Gastroesophageal sphincter (tissue), 4 donors: ENCODE data around the gene C1orf35. TPM values are rescaled to one million over a fixed set of nuclear protein-coding genes. Genes with fewer than 3 reads are reported as not detected.

Experiments used
- ATAC-seq: fragments of 150-250 bp; one replicate; pipeline ENCODE4 v1.9.1; 2016; ENCODE audit warnings: mild to moderate bottlenecking, moderate library complexity
- H3K27ac ChIP-seq, 4 donors: fragments of 200-600 bp; sonication (generic) in 3 of 4; 1 replicate in 3 of 4; 2 replicates in 1 of 4; pipeline ENCODE4 v1.5.1; 2016 to 2019
- H3K27me3 ChIP-seq: fragments of 200-600 bp; sonication (generic); one replicate; pipeline ENCODE4 v1.5.1; 2019
- H3K36me3 ChIP-seq, 2 donors: fragments of 200-600 bp; sonication (generic); one replicate each; pipeline ENCODE4 v1.5.1; 2019; ENCODE audit warnings: control low read depth in 1 of 2
- H3K4me1 ChIP-seq, 3 donors: fragments of 200-600 bp; sonication (generic); 1 replicate in 2 of 3; 2 replicates in 1 of 3; pipeline ENCODE4 v1.5.1; 2016 to 2019; ENCODE audit warnings: control low read depth in 2 of 3
- H3K4me3 ChIP-seq, 2 donors: fragments of 200-600 bp; sonication (generic); one replicate each; pipeline ENCODE4 v1.5.1; 2019; ENCODE audit warnings: mild to moderate bottlenecking in 1 of 2, moderate library complexity in 1 of 2
- H3K9me3 ChIP-seq, 3 donors: fragments of 200-600 bp; sonication (generic); one replicate each; pipeline ENCODE4 v1.5.1; 2017 to 2019; ENCODE audit warnings: control low read depth in 2 of 3
- CTCF ChIP-seq, 4 experiments: fragments of 200-600 bp in 2 of 4; fragments of 450-650 bp in 2 of 4; sonication (generic) in 1 of 4; IDR thresholded peaks; one replicate each; pipeline ENCODE4 v1.5.1; 2017 to 2019; ENCODE audit warnings: antibody characterized with exemption in 4 of 4, mild to moderate bottlenecking in 2 of 4, moderate library complexity in 2 of 4
- EP300 ChIP-seq: sonication (generic); formaldehyde crosslinking; IDR thresholded peaks from one replicate; pipeline ENCODE4 v1.6.1; 2017; ENCODE audit warnings: antibody characterized with exemption, mild to moderate bottlenecking
- POLR2A ChIP-seq, 2 donors: fragments of 450-650 bp; IDR thresholded peaks; one replicate each; pipeline ENCODE4 v1.6.1; 2017; ENCODE audit warnings: antibody characterized with exemption in 2 of 2, mild to moderate bottlenecking in 2 of 2, moderate library complexity in 1 of 2
- POLR2AphosphoS5 ChIP-seq: sonication (generic); formaldehyde crosslinking; IDR thresholded peaks from one replicate; pipeline ENCODE4 v1.6.1; 2017; ENCODE audit warnings: antibody characterized with exemption
- WGBS, 2 donors: methylation state at CpG; one replicate each; pipeline ENCODE4 v1.1.5; 2018; ENCODE audit warnings: low coverage in 1 of 2; 5-methylcytosine and 5-hydroxymethylcytosine counted together
- total RNA-seq, 4 donors: library from RNA; depleted of rRNA; stranded (reverse); fragments of >200 nt; gene quantifications; one replicate each; pipeline ENCODE4 v1.1.0, GENCODE V29; 2016

Gene C1orf35
- total RNA-seq, 4 donors from 2014 or later, result 11.6 to 16.0 (median 14.6) TPM

- peak overlapping the region; percentile 55 to 93 for H3K4me3 ChIP-seq
- TF ChIP-seq EP300 (no peak), POLR2AphosphoS5 (no peak), CTCF (IDR thresholded peaks at IDR 0.05) (no peak), POLR2A (IDR thresholded peaks at IDR 0.05) (no peak)
- H3K9me3 ChIP-seq, result no peaks in the 10 kb centered on the region
- peaks cover 0 to 64% of the 10 kb centered on the region in 2 donors for H3K36me3 ChIP-seq
- peak overlapping the region; percentile 71 to 97 (median 94) for H3K27ac ChIP-seq
- ATAC-seq, result no peak
- H3K27me3 ChIP-seq, result no peaks in the 10 kb centered on the region
- WGBS, 2 donors, result 0% methylated on average over 1 of the region's 73 CpGs
- peaks cover 0 to 37% (median 15%) of the 10 kb centered on the region in 3 donors for H3K4me1 ChIP-seq
Observed at GRCh38 chr1:228101994-228102790, 933 bp downstream of the C1orf35 start.

GRCh38 chr1:228101614-228101993 is 1.5 kb downstream of the C1orf35 start:
- Histone ChIP-seq H3K4me1 (peaks cover 0 to 41% (median 15%) of the 10 kb centered on the region in 3 donors), H3K36me3 (peaks cover 0 to 64% of the 10 kb centered on the region in 2 donors)
- no peak for ATAC-seq

GRCh38 chr1:228100822-228101613 is 2.1 kb downstream of the C1orf35 start:
- TF ChIP-seq EP300 (no peak), POLR2AphosphoS5 (peak; percentile 6)
- Histone ChIP-seq H3K9me3 (no peaks in the 10 kb centered on the region), H3K4me3 (no peak overlapping the region), H3K36me3 (peaks cover 0 to 64% of the 10 kb centered on the region in 2 donors), H3K4me1 (peaks cover 0 to 47% (median 19%) of the 10 kb centered on the region in 3 donors), H3K27me3 (no peaks in the 10 kb centered on the region), H3K27ac (peak overlapping the region in 3 of 4 donors; percentile 24 to 95 (median 92))
- 73% methylated on average over 4 of the region's 12 CpGs; no CpG with 5 or more reads in 1 of the 2 donors for WGBS, 2 donors
- no peak for ATAC-seq

More at GRCh38 chr1:228101614-228101993, 1.5 kb downstream of the C1orf35 start:
- Histone ChIP-seq H3K9me3 (no peaks in the 10 kb centered on the region), H3K27ac (peak overlapping the region in 3 of 4 donors; percentile 92 to 97 (median 95)), H3K4me3 (peak overlapping the region in 1 of 2 donors; percentile 93), H3K27me3 (no peaks in the 10 kb centered on the region)
- TF ChIP-seq POLR2A (IDR thresholded peaks at IDR 0.05) (no peak), EP300 (no peak), POLR2AphosphoS5 (no peak), CTCF (IDR thresholded peaks at IDR 0.05) (no peak)
- 70 to 80% methylated on average over 3 to 5 of the region's 15 CpGs for WGBS, 2 donors

GRCh38 chr1:228099331-228099732 is 3.8 kb downstream of the C1orf35 start:
- H3K4me1 ChIP-seq, result peaks cover 0 to 56% (median 20%) of the 10 kb centered on the region in 3 donors
- no peaks in the 10 kb centered on the region for H3K27me3 ChIP-seq
- WGBS, 2 donors, result 20% methylated on average over 1 of the region's 4 CpGs; no CpG with 5 or more reads in 1 of the 2 donors
- ATAC-seq, result no peak
- H3K27ac ChIP-seq, result no peak overlapping the region
- no peak for TF ChIP-seq POLR2AphosphoS5
- TF ChIP-seq EP300, result no peak
- no peak for TF ChIP-seq CTCF (IDR thresholded peaks at IDR 0.05)
- TF ChIP-seq POLR2A (IDR thresholded peaks at IDR 0.05), result no peak
- H3K36me3 ChIP-seq, result peaks cover 0 to 64% of the 10 kb centered on the region in 2 donors
- no peak overlapping the region for H3K4me3 ChIP-seq
- peaks cover 0 to 10% (median 0%) of the 10 kb centered on the region in 3 donors for H3K9me3 ChIP-seq

- peaks cover 0 to 50% (median 15%) of the 10 kb centered on the region in 3 donors for H3K4me1 ChIP-seq
- 88 to 97% methylated on average over 5 to 11 of the region's 28 CpGs for WGBS, 2 donors
- peaks cover 0 to 71% of the 10 kb centered on the region in 2 donors for H3K36me3 ChIP-seq
Observed at GRCh38 chr1:228098323-228098931, 4.7 kb downstream of the C1orf35 start.

More at GRCh38 chr1:228098323-228098931, 4.7 kb downstream of the C1orf35 start:
- no peak for ATAC-seq
- TF ChIP-seq POLR2AphosphoS5 (no peak), CTCF (IDR thresholded peaks at IDR 0.05) (no peak), EP300 (no peak), POLR2A (IDR thresholded peaks at IDR 0.05) (no peak)
- Histone ChIP-seq H3K9me3 (peaks cover 0 to 15% (median 0%) of the 10 kb centered on the region in 3 donors), H3K27ac (no peak overlapping the region), H3K27me3 (no peaks in the 10 kb centered on the region), H3K4me3 (no peak overlapping the region)
